Cardiac fibroblast (primary cell): Measurements from ENCODE around the gene LIMA1.
A peak's percentile ranks its signal among the peaks of the same experiment; 100 is the strongest.
"Not testable (repeated sequence)": the region's sequence is repeated elsewhere in the genome, so short reads cannot be mapped to it uniquely, and the experiment has no call there.

Source experiments
- DNase-seq, 2 donors: peaks; one replicate each; pipeline versions ENCODE4 v3.0.0 to v3.0.0-alpha.2; 2010; ENCODE audit warnings: low read depth in 2 of 2
- H3K4me3 ChIP-seq, 2 donors: replicated peaks in 1 of 2; 1 replicate in 1 of 2; 2 replicates in 1 of 2; pipeline ENCODE4 v1.5.1; 2011; ENCODE audit warnings: low read depth in 2 of 2, low read length in 2 of 2, mild to moderate bottlenecking in 2 of 2, moderate library complexity in 1 of 2
- CTCF ChIP-seq: IDR thresholded peaks from one replicate; pipeline ENCODE4 v1.5.1; 2011; ENCODE audit warnings: low read depth, mild to moderate bottlenecking, low read length, inconsistent platforms

LIMA1 gene

GRCh38 chr12:50149311-50149710, 134.0 kb downstream of the LIMA1 start:
- DNase-seq, result no peak
- H3K4me3 ChIP-seq, result no peak overlapping the region
- TF ChIP-seq CTCF, result no peak

- not testable (repeated sequence) for DNase-seq
Observed at GRCh38 chr12:50148011-50148410, 135.3 kb downstream of the LIMA1 start.

GRCh38 chr12:50147281-50147680, 136.0 kb downstream of the LIMA1 start:
- no peak overlapping the region for H3K4me3 ChIP-seq
- TF ChIP-seq CTCF, result no peak
- DNase-seq, result no peak

More at GRCh38 chr12:50148011-50148410, 135.3 kb downstream of the LIMA1 start:
- H3K4me3 ChIP-seq, result not testable (repeated sequence)

GRCh38 chr12:50145439-50145838, 137.9 kb downstream of the LIMA1 start:
- no peak overlapping the region for H3K4me3 ChIP-seq
- TF ChIP-seq CTCF, result no peak
- no peak for DNase-seq

GRCh38 chr12:50142993-50143392, 140.3 kb downstream of the LIMA1 start:
- no peak overlapping the region for H3K4me3 ChIP-seq
- DNase-seq, result no peak
- no peak for TF ChIP-seq CTCF

GRCh38 chr12:50132505-50133135, 150.7 kb downstream of the LIMA1 start:
- TF ChIP-seq CTCF, result peak; percentile 52
- peak in 1 of 2 donors; percentile 78 for DNase-seq
- H3K4me3 ChIP-seq, result no peak overlapping the region

- peak in 1 of 2 donors; percentile 19 for DNase-seq
Observed at GRCh38 chr12:50129290-50129689, 154.0 kb downstream of the LIMA1 start.

More at GRCh38 chr12:50129290-50129689, 154.0 kb downstream of the LIMA1 start:
- no peak for TF ChIP-seq CTCF
- H3K4me3 ChIP-seq, result no peak overlapping the region
